HG02610 (cell line): ENCODE results near the gene PARP15.
"Not testable (repeated sequence)": the region's sequence is repeated elsewhere in the genome, so short reads cannot be mapped to it uniquely, and the experiment has no call there.

Source experiments
- ATAC-seq: cut with Tn5 transposase; IDR thresholded peaks from one replicate; pipeline ENCODE4 v1.9.1; 2021; ENCODE audit warnings: mild to moderate bottlenecking, moderate library complexity; ENCODE audit not compliant: unreplicated experiment

PARP15 gene

DNA sequence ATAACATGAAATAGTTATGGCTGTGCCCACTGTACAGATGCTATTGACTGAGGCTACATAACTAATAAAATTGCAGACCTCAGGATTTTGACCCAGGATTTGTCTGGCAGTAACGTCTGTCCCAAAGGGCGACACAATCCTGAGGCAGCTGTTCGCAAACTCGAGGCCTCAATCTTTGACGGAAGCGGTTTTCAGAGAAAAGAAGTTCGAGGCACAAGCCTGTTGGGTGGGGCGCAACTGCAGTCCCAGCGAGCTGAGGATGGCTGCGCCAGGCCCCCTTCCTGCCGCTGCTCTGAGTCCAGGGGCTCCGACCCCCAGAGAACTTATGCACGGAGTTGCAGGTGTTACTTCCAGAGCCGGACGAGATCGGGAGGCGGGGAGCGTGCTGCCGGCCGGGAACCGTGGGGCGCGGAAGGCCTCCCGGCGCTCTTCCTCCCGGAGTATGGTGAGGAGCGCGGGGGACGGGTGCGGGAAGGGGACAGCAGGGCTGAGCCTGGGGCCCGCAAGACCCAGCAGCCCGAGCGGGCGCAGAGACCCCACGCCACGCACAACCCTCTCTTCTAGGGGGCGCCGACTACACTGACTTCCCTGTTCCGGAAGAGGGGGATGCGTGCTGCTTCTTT, at the start of gene PARP15:
Gene PARP15 (plus strand): TSS at position 242 of the 623 bp plus-strand sequence. CDS start 18 bp downstream, at position 260.
- ATAC-seq: no peak

DNA sequence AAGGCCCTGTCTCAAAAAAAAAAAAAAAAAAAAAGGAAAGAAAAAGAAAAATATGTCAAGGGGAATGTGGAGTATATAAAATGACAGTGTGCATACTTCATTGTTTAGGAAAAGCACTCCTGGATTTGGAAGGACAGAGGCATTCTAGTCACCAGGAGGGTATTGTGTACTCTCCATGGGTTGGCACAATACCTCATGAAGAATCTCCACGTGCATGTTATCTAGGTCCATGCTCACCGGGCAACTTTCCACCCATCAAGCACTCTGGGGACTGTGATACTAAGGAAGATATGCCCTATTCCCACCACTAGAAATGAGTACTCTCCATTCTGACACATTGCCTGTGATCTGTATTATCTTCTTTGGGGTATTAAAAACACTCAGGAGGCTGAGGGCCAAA, 47.3 kb upstream of the PARP15 start:
- ATAC-seq: no peak

DNA sequence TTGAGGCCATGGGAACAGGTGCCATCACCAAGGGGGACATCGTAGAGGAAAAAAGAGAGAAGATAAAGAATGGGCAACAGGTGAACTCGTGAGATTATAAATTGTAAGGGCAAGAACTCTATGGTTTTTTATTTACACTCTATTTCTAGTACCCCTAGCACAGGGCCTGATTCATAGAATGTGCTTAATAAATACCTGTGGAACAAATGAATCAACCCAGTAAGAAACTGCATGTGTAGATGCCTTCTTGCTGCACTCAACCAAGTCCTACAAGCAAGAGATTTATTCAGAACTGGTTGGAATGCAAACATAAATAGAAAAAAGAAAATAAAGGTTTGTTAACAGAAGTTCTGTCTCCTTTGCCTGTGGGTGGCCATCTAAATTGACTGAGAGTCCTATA, 44.0 kb upstream of the PARP15 start:
- peak; percentile 10 for ATAC-seq

DNA sequence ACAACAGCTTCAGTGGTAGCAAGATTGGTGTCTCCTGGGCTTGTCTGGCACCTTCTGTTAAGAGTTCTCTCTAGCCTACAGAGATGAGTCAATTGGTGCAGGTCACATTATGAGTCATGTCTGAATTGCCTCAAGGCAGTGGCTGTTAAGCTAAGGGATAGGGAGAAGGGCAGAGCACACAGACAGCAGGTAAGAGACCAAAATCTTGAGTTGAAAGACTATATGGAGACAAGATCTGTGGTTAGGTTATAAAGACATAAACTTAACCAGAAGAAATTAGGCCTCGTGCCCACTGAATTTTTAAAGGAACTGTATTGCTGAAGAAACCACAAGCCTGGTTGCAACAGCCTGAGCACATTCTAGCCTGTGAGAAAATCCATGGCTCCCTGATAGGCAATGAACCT, 43.5 kb upstream of the PARP15 start:
- ATAC-seq: peak; percentile 100

DNA sequence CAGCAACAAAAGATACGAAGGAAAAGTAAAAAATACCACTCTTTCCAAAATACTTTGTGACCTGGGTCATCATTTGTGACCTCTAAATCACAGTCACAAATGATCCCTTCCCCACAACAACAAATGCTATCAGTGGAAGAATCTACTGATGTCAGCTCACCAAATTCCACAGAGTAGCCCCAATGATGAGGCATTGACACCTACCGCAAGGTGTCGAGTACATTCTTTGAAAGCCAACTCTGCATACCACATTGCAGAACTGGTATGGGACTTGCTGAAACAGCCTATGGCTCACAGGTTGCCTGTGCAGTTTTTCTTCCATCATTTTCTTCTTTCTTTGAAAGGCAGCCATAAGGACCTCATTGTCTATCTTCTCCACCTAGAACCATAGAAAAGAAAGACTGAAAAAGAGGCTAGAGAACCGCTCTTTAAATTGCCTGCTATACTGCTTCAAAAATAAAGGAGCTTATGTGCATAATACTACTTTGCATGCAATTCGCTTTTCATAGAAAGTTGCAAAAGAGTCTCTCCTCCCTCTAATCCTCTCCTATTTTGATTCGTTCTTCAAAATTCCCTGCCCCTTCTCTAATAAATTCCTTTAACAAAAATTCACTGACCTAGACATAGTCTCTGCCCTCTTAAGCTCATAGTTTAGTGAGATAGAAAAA, 41.4 kb upstream of the PARP15 start:
- no peak for ATAC-seq

DNA sequence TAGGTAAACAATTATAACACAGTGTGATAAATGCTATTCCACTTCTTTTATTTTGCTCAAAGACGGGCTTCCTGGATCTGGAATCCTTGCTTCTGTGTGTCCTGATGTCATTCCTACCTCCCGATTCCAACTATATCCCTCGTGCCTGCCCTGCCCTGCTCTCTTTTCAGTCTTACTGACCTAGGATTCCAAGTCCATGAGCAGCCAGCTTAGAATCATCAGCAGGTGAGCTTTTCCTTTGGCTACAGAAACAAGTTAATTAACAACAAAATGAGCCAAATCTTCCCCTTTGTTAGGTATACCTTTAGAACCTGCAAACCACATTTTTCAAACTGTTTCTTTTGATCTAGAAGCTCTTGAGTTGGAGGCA, 40.8 kb upstream of the PARP15 start:
- ATAC-seq: no peak

DNA sequence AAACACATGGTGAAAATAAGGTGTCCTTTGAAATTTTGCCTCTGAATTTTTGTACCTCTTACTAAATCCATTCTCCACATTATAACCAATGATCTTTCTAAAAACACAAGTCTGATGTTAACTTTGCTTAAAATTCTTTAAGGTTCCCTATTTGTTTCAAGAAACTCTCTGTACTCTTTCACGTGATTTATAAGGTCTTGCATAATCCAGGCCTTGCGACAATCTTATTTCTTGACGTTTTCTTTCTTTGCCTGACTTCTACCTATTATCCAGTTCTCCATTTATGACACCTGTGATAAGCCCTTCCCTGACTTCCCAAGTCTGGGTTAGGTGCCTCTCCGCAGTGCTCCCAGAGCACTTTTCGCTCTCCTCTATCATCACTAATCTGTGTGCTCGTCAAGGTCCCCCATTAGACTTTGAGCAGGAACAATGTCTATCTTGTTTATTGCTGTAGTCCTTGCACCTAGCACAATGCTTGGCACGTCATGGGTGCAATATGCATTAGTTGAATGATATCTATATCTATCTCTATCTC, 38.4 kb upstream of the PARP15 start:
- no peak for ATAC-seq

DNA sequence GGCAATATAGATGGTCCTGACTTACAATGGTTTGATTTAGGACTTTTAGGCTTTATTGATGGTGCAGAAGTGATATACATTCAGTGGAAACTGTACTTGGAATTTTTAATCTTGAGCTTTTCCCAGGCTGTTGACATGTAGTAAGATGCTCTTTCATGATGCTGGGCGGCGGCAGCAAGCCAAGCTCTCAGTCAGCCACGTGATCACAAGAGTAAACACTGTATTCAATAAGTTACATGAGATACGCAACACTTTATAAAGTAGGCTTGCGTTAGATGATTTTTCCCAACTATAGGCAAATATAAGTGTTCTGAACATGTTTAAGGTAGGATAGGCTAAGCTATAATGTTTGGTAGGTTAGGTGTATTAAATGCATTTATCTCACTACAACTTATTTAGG, 31.3 kb upstream of the PARP15 start:
- ATAC-seq: no peak

DNA sequence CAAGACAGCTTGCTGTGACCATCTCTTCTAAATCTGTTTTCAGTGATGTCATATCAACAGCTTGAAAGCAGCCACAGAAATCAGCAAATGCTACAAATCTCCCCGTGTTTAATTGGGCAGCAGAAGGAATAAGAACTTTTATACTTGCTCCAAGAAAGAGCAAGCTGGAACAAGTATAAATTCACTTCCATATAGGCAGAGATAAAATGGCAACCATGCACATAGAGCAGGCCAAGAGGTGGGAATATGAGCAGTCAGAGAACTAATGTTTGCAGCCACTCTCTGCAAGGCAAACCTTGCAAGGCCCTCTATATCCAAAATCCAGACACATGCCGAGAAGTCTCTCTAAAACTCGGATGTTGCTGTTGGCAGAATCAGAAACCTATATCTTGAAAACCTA, 29.4 kb upstream of the PARP15 start:
- no peak for ATAC-seq

DNA sequence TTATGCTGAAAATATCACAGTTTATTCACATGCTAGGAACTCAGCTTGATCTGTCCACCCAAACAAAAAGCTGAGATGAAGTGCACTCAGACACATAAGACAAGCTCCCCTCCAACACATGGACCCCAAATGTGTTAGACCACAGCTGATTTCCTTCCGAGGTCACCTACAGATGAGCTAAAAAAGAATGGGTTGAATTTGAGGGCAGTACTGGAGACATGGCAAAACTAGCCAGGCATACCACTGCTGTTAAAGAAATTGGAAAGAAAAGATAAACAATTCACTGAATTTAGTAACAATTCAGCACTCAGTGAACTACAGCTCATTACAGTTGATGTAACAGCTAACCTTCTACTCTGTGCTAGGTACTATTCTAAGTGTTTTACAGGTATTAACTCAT, 28.8 kb upstream of the PARP15 start:
- ATAC-seq: no peak

DNA sequence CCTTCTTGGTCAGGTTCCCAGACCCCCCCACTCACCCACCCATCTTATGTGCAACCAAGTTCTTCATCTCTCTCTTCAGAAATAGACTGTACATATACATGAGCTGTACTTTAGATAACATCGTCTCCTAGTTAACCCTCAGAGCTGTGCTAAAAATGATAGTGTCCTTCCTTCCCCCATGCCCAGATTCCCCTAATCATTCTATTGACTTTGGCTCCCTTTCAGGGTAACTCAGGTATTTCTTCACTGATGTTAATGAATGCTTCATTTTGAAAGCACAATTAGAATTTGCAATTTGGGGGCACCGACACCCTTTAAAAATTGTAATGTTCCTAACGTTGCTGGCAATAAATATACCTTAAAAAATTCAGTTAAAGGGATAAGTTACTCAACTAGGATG, 24.3 kb upstream of the PARP15 start:
- no peak for ATAC-seq

DNA sequence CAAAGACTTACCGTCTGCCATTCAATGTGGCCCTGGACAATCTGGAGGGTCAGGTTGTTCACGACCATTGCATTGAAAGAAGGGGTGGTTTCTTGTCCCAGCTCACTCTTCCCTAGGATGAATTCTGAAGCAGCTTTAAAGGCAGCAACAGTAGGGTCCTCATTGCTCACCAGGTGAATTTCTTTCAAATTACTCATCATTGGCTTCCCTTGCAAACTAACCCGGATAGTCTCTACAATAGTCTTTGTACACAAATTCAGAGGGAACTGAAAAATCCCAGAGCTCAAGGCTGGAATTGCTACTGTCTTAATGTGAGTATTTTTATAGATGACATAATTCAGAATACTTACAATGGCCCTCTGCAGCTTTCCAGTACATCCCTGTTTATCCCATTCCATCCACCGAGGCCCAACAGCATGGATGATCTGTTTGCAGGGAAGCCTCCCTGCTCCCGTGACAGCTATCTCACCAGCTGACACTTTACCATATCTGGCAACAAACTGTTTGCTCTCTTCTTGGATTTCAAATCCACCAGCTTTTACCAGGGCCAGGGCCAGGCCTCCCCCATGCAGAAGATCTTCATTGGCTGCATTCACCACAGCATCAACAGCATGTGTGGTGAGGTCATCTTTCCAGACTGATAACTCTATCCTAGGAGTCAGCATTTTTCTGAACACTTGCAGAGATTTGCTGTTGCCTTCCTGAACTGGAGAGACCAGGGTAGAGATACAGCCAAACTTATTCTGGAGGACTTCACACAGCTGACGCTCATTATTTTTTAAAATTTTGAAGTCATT, 22.0 kb upstream of the PARP15 start:
- no peak for ATAC-seq

DNA sequence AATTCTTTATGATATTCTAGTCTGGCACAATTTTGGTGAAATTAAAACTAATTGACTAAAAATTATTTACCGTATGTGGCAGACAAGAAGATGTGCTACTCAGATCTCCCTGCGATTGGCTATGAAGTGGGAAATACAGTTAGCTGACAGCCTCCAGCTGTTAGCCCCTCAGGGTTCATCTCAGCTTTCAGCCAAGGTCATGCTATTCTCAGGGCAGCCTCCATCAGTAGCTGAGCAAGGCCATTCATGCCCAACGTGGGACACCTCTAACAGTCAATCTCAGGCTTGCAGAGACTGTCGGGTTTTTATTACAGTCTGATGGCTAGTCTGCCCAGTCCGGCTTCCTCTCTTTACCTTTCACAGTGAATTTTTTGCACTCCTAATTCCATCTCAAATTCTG, 20.1 kb upstream of the PARP15 start:
- no peak for ATAC-seq

DNA sequence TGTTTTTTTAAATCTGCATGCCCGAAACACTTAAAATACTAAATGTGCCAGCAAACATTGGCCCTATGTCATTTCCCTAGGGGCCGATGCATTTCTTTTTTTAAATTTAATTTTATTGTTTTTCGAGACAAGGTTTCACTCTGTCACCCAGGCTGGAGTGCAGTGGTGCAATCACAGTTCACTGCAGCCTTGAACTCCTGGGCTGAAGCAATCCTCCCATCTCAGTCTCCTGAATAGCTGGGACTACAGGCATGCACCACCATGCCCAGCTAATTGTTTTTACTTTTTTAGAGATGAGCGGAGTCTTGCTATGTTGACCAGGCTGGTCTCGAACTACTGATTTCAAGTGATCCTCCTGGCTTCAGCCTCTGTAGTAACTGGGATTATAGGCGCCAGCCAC, 18.8 kb upstream of the PARP15 start:
- ATAC-seq: no peak

DNA sequence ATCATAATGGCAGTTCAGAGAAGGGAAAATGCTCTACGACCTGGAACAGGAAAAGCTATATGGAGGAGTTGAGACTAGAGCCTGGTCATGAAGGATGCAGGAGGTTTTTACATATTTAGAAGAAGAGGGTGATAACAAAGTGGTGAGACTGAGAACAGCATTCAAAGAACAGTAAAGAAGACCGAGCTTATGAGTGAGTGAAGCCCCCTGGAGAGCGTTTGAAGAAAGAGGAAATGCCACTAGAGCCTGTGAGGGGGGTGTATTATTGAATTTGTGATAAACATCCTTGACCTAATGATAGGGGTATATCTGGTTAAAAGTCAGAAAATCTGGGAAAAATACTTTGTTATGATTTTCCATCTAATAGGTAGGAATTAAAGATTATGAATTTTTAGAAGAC, 17.5 kb upstream of the PARP15 start:
- ATAC-seq: no peak

DNA sequence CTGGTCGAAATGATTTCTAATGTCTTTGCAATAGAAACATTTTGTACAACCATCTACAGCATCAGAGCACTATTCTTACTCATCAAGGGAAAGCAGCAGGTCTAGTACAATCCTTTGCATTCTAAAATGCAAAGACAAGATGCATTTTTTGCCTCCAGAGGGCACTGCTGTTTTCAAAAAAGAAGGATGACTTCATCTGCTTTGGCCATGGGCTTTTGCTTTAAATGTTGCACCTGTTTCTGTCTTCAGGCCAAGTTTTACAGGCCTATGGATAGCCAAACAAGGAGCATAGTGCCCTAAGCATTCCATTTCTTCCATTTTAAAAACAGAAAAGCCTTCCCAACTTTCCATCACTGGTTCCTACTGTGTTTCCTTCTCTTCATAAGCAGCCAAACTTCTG, 16.8 kb upstream of the PARP15 start:
- ATAC-seq: peak; percentile 48

DNA sequence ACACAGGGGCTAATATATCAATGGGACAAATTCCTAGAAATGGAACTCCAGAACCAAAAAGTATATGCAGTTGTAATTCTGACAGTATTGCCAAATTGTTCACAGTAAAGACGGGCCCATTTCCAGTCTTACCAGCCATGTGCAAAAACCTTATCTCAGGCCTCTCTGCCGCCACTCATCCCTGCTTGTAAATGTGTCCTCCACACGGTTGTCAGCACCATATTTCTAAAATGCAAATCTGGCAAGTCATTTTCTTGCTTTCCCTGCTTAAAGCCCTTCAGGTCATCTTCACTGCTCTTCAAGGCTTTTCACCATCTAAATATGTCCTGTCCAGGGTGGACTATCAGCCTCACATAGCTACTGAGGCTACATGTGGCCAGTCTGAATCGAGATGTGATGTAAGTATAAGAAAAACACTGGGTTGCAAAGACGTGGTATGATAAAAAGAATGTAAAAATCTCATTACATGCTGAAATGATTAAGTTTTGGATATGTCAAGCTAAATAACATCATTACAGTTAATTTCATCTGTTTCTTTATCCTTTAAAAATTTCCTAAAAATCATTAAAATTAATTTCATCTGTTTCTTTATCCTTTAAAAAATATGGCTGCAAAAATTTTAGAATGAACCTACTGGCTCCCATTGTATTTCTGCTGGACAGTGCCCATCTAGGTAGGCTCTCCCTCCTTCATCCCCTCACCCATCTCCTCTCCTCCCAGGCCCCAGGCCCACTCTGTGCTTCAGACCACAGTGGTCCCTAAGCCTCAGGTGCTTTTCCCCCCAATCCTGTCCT, 14.3 kb upstream of the PARP15 start:
- no peak for ATAC-seq

DNA sequence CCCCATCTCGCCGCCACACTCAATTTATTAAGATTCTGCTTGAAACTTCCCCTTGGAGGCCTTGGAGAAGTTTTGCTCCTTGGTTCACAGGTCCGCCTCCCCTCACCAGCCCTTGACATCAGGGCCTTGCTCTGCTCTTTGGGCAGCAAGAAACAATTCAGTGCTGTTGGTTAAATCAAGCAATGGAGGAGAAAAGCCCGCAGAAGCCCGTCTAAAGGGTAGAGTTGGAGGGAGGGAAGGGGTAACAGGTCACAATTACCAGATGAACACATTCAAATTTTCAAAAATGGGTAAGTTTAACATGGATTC, 13.8 kb upstream of the PARP15 start:
- ATAC-seq: peak; percentile 12

DNA sequence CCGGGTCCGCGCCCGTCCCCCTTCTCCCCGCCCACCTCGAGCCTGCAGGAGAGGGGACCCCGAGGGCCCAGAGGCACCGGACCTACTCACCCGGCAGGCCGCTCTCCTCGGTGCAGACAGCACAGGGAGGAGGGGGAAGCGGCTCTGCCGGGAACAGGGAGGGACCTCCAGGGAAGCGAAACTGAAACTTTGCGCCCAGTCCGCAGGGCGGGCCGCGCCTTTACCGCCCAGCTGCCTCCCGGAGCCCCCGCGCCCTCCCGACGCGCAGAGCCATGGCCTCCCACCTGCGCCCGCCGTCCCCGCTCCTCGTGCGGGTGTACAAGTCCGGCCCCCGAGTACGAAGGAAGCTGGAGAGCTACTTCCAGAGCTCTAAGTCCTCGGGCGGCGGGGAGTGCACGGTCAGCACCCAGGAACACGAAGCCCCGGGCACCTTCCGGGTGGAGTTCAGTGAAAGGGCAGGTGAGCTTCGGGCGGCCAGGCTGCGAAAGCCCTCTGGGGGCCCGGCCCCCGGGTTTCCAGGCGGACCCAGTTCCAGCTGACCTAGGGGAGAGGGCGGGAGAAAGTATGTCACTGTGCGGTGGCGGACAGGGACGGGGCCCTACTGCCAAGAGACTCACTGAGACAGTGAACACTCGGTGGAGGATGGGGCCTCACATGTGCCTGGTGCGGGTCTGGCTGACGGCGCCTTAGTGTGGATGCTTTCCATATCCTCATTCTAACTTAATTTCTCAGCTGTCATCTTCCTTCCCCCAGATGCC, 13.1 kb upstream of the PARP15 start, which contains the start of the genes DTX3L and PARP9:
Gene DTX3L (plus strand): TSS at position 184 of the 758 bp plus-strand sequence. CDS start 89 bp downstream, at position 273.
Gene PARP9 (minus strand): TSS at position 146 of the 758 bp plus-strand sequence. CDS start 4,680 bp downstream, outside the sequence.
- ATAC-seq: peak; percentile 77

DNA sequence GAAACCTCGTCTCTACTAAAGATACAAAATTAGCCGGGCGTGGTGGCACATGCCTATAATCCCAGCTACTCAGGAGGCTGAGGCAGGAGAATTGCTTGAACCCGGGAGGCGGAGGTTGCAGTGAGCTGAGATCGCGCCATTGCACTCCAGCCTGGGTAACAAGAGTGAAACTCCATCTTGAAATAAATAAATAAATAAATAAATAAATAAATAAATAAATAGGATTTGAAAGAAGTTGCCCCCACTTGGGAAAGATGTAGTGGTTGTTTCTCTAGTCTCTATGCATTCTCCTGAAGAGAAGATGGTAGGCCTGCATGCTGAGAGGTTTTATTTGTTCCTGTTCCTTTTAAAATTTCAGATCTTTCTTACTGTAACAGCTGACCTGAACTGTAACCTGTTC, 9.3 kb upstream of the PARP15 start:
- not testable (repeated sequence) for ATAC-seq
